K562 (cell line): ENCODE measurements around the gene PLTP.

ENCODE experiments used
- BCOR ChIP-seq: fragments of 450-650 bp; IDR thresholded peaks from 2 replicates; pipeline ENCODE4 v1.6.1; 2016
- CTBP1 ChIP-seq: fragments of 450-650 bp; IDR thresholded peaks from 2 replicates; pipeline ENCODE4 v1.6.1; 2016; ENCODE audit warnings: borderline replicate concordance
- CTCF ChIP-seq, 3 experiments: IDR thresholded peaks in 2 of 3; conservative IDR thresholded peaks in 1 of 3; 2 replicates each; pipeline ENCODE4 v1.5.1; 2011 to 2012; ENCODE audit warnings: low read length in 3 of 3, mild to moderate bottlenecking in 3 of 3, control low read depth in 2 of 3, improper control_type of control experiment in 1 of 3, inconsistent platforms in 1 of 3, low read depth in 1 of 3, mixed read lengths in 1 of 3, moderate library complexity in 1 of 3; ENCODE audit not compliant: insufficient read depth in 2 of 3
- EP300 ChIP-seq: IDR thresholded peaks from 2 replicates; pipeline ENCODE4 v1.6.1; 2012; ENCODE audit warnings: low read length, improper control_type of control experiment
- FOXA3 ChIP-seq, 2 experiments: fragments of 450-650 bp in 1 of 2; sonication (generic) in 1 of 2; formaldehyde crosslinking; IDR thresholded peaks in 1 of 2; conservative IDR thresholded peaks in 1 of 2; 2 replicates each; pipeline versions ENCODE4 v1.4.0 to v1.8.0; 2020 to 2022; ENCODE audit warnings: mild to moderate bottlenecking in 2 of 2, missing genetic modification reagents in 1 of 2
- GATA2 ChIP-seq: sonication (generic); formaldehyde crosslinking; IDR thresholded peaks from 2 replicates; pipeline ENCODE4 v1.4.0; 2020; ENCODE audit warnings: mild to moderate bottlenecking, missing genetic modification reagents
- HNRNPLL ChIP-seq: fragments of 200-400 bp; formaldehyde crosslinking; IDR thresholded peaks from 2 replicates; pipeline ENCODE4 v1.6.1; 2017; ENCODE audit warnings: low read length, low read depth, mild to moderate bottlenecking; ENCODE audit not compliant: poor library complexity, severe bottlenecking
- SNIP1 ChIP-seq: fragments of 450-650 bp; IDR thresholded peaks from 2 replicates; pipeline ENCODE4 v1.7.1; 2017; ENCODE audit warnings: low read depth, mild to moderate bottlenecking
- ZNF140 ChIP-seq: fragments of 250-450 bp; sonication (Bioruptor Pico); IDR thresholded peaks from 2 replicates; pipeline ENCODE4 v1.8.0; 2021; ENCODE audit warnings: moderate library complexity, mild to moderate bottlenecking, inconsistent platforms
- ZSCAN29 ChIP-seq: fragments of 450-650 bp; IDR thresholded peaks from 2 replicates; pipeline ENCODE4 v1.6.1; 2017
- TF ChIP-seq, protein P1 (sequence below), 3 experiments: fragments of 200-800 bp in 1 of 3; fragments of 250-450 bp in 1 of 3; fragments of 450-650 bp in 1 of 3; sonication (Bioruptor Pico) in 1 of 3; sonication (Bioruptor generic) in 1 of 3; formaldehyde crosslinking in 1 of 3; IDR thresholded peaks; 2 replicates each; pipeline versions ENCODE4 v1.6.1 to v1.8.0; 2016 to 2022; ENCODE audit warnings: mild to moderate bottlenecking in 2 of 3, missing genetic modification characterization in 2 of 3, missing compliant biosample characterization in 1 of 3, moderate library complexity in 1 of 3
- TF ChIP-seq, protein P2 (sequence below): sonication (generic); formaldehyde crosslinking; IDR thresholded peaks from 2 replicates; pipeline ENCODE4 v1.8.1; 2022; ENCODE audit warnings: missing genetic modification reagents
- TF ChIP-seq, protein P3 (sequence below): fragments of 150-350 bp; conservative IDR thresholded peaks from 2 replicates; pipeline ENCODE4 v1.6.1; 2014; ENCODE audit warnings: low read length
- TF ChIP-seq, protein P4 (sequence below), 2 experiments: IDR thresholded peaks in 1 of 2; conservative IDR thresholded peaks in 1 of 2; 2 replicates each; pipeline ENCODE4 v1.6.1; 2016; ENCODE audit warnings: low read depth in 2 of 2, mild to moderate bottlenecking in 1 of 2, missing compliant biosample characterization in 1 of 2, missing genetic modification characterization in 1 of 2, moderate library complexity in 1 of 2

DNA sequence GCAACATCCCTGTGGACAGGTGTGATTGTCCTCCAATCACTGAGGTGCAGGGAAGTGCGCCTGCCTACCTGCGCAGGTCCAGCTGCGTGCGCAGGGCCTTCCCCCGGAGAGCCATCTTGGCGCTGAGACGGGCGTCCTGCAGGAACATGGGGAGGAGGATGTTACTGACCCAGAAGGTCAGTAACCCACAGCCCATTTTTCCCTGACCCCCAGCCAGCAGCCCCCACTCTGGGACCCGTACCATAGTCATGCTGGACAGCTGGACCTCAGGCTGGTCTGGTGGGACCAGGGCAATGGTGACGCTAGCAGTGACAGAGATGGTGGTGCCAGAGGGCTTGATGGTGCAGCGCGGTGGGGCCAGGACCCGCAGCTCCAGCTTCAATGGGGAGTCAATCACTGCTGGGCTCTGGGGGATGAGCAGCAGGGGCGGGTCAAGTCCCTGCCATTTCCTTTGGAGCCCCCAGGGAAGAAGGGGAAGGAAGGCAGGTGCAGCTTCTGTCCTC, 9.7 kb downstream of the PLTP start:
- TF ChIP-seq ZNF140 (CRISPR knock-in tag): no peak
- TF ChIP-seq, protein P1, sequence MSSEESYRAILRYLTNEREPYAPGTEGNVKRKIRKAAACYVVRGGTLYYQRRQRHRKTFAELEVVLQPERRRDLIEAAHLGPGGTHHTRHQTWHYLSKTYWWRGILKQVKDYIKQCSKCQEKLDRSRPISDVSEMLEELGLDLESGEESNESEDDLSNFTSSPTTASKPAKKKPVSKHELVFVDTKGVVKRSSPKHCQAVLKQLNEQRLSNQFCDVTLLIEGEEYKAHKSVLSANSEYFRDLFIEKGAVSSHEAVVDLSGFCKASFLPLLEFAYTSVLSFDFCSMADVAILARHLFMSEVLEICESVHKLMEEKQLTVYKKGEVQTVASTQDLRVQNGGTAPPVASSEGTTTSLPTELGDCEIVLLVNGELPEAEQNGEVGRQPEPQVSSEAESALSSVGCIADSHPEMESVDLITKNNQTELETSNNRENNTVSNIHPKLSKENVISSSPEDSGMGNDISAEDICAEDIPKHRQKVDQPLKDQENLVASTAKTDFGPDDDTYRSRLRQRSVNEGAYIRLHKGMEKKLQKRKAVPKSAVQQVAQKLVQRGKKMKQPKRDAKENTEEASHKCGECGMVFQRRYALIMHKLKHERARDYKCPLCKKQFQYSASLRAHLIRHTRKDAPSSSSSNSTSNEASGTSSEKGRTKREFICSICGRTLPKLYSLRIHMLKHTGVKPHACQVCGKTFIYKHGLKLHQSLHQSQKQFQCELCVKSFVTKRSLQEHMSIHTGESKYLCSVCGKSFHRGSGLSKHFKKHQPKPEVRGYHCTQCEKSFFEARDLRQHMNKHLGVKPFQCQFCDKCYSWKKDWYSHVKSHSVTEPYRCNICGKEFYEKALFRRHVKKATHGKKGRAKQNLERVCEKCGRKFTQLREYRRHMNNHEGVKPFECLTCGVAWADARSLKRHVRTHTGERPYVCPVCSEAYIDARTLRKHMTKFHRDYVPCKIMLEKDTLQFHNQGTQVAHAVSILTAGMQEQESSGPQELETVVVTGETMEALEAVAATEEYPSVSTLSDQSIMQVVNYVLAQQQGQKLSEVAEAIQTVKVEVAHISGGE (CRISPR knock-in tag; IDR thresholded peaks at IDR 0.05): no peak
- no peak for TF ChIP-seq GATA2 (CRISPR knock-in tag)
- TF ChIP-seq, protein P2, sequence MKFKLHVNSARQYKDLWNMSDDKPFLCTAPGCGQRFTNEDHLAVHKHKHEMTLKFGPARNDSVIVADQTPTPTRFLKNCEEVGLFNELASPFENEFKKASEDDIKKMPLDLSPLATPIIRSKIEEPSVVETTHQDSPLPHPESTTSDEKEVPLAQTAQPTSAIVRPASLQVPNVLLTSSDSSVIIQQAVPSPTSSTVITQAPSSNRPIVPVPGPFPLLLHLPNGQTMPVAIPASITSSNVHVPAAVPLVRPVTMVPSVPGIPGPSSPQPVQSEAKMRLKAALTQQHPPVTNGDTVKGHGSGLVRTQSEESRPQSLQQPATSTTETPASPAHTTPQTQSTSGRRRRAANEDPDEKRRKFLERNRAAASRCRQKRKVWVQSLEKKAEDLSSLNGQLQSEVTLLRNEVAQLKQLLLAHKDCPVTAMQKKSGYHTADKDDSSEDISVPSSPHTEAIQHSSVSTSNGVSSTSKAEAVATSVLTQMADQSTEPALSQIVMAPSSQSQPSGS (CRISPR knock-in tag): no peak
- TF ChIP-seq ZSCAN29: no peak
- TF ChIP-seq BCOR: no peak
- no peak for TF ChIP-seq FOXA3 (CRISPR knock-in tag; conservative IDR thresholded peaks at IDR 0.05 in 1 of 2, IDR thresholded peaks at IDR 0.05 in 1 of 2)
- no peak for TF ChIP-seq CTCF (IDR thresholded peaks at IDR 0.05 in 2 of 3, conservative IDR thresholded peaks at IDR 0.05 in 1 of 3; ENCODE audit: insufficient read depth in 2 of 3, low read depth in 1 of 3, low read length in 3 of 3)
- TF ChIP-seq HNRNPLL: no peak
- TF ChIP-seq, protein P3, sequence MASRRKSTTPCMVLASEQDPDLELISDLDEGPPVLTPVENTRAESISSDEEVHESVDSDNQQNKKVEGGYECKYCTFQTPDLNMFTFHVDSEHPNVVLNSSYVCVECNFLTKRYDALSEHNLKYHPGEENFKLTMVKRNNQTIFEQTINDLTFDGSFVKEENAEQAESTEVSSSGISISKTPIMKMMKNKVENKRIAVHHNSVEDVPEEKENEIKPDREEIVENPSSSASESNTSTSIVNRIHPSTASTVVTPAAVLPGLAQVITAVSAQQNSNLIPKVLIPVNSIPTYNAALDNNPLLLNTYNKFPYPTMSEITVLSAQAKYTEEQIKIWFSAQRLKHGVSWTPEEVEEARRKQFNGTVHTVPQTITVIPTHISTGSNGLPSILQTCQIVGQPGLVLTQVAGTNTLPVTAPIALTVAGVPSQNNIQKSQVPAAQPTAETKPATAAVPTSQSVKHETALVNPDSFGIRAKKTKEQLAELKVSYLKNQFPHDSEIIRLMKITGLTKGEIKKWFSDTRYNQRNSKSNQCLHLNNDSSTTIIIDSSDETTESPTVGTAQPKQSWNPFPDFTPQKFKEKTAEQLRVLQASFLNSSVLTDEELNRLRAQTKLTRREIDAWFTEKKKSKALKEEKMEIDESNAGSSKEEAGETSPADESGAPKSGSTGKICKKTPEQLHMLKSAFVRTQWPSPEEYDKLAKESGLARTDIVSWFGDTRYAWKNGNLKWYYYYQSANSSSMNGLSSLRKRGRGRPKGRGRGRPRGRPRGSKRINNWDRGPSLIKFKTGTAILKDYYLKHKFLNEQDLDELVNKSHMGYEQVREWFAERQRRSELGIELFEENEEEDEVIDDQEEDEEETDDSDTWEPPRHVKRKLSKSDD: no peak
- no peak for TF ChIP-seq SNIP1
- TF ChIP-seq, protein P4, sequence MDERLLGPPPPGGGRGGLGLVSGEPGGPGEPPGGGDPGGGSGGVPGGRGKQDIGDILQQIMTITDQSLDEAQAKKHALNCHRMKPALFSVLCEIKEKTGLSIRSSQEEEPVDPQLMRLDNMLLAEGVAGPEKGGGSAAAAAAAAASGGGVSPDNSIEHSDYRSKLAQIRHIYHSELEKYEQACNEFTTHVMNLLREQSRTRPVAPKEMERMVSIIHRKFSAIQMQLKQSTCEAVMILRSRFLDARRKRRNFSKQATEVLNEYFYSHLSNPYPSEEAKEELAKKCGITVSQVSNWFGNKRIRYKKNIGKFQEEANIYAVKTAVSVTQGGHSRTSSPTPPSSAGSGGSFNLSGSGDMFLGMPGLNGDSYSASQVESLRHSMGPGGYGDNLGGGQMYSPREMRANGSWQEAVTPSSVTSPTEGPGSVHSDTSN (CRISPR knock-in tag; IDR thresholded peaks at IDR 0.05; ENCODE audit: low read depth): no peak
- TF ChIP-seq, protein P4 (tag; conservative IDR thresholded peaks at IDR 0.05; ENCODE audit: low read depth): no peak
- TF ChIP-seq EP300: no peak
- no peak for TF ChIP-seq CTBP1
